Memory B cell (primary cell): ENCODE measurements around the gene IGFL4.
"Not testable (repeated sequence)": the region's sequence is repeated elsewhere in the genome, so short reads cannot be mapped to it uniquely, and the experiment has no call there.

ENCODE experiments used
- ATAC-seq: fragments of 150-1000 bp; cut with Tn5 transposase; 2 replicates; pipeline ENCODE4 v1.10.0; 2021; ENCODE audit warnings: low read depth, mild to moderate bottlenecking, moderate library complexity
- DNase-seq, 2 donors: peaks; one replicate each; pipeline ENCODE4 v3.0.0; 2022; ENCODE audit warnings: low spot score in 2 of 2
- H3K27ac Mint-ChIP-seq: one replicate; pipeline ENCODE4 v1.8.0; 2022; ENCODE audit warnings: mild to moderate bottlenecking, moderate library complexity, mixed read lengths
- H3K27me3 Mint-ChIP-seq: one replicate; pipeline ENCODE4 v1.8.0; 2022; ENCODE audit warnings: mixed read lengths
- H3K36me3 Mint-ChIP-seq: one replicate; pipeline ENCODE4 v1.8.0; 2022; ENCODE audit warnings: mild to moderate bottlenecking, mixed read lengths
- H3K4me1 Mint-ChIP-seq: one replicate; pipeline ENCODE4 v1.8.0; 2022; ENCODE audit warnings: mixed read lengths
- H3K4me3 Mint-ChIP-seq: one replicate; pipeline ENCODE4 v1.8.0; 2022; ENCODE audit warnings: mild to moderate bottlenecking, moderate library complexity, mixed read lengths
- H3K9me3 Mint-ChIP-seq: one replicate; pipeline ENCODE4 v1.8.0; 2022; ENCODE audit warnings: mixed read lengths

IGFL4 gene

DNA sequence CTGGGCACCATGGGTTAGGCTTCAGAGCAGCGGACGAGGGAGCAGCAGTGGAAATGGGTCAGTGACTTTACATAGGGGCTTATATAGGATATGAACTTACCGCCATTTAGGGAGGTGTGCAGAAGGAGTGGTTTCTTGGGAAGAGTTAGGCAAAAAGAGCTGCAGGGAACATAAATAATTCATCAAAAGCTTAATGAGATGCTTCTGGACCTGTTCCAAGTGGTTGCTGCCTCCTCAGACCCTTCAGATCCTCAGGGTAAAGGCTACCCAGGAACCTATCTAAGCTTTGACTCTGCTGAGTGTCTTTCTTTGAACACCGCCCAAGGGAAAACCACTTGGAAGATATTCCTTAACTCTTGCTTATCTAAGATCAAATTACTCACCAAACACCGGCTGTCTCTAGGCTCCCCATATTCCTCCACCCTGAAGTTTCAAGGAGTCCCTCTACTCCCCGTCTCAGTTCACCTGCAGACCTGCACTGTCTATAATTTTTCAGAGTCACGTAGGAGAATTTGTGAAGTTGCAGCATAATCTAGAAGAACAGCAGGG, at the start of gene IGFL4:
Gene IGFL4 (minus strand): TSS at position 51 of the 549 bp plus-strand sequence. CDS start 40 bp downstream, at position 11.
- no peak within 1 kb of the TSS for H3K4me3 Mint-ChIP-seq
- peaks cover 25% of the 10 kb centered on the region for H3K27me3 Mint-ChIP-seq
- ATAC-seq (no peak), DNase-seq (no peak)
- no peaks in the 10 kb centered on the region for H3K4me1 Mint-ChIP-seq
- H3K27ac Mint-ChIP-seq, result no peak within 1 kb of the TSS
- H3K36me3 Mint-ChIP-seq, result peaks cover 3% of the 10 kb centered on the region
- peaks cover 8% of the 10 kb centered on the region for H3K9me3 Mint-ChIP-seq

DNA sequence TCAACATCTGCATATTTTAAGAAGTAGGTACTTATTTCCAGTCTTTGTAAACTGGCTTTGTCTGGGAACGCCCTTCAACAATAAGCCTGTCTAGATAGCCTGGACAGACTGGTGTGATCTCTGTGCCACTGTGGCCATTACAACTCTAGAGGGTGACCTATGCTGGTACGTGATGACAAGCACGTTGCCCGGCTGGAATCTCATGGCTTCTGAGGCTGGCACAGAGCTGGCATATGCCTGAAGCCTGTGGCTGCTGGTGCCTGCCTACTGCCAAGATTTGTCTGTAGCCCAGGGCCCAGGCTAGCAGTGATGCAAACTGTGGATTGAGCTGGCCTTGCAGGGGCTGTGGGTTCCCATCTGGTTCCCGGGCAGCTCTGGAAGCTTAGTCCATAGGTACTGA, 49.6 kb upstream of the IGFL4 start:
- no peak overlapping the region for H3K4me3 Mint-ChIP-seq
- ATAC-seq, result no peak
- peaks cover 30% of the 10 kb centered on the region for H3K9me3 Mint-ChIP-seq
- H3K27ac Mint-ChIP-seq, result no peak overlapping the region
- H3K4me1 Mint-ChIP-seq, result no peaks in the 10 kb centered on the region
- peaks cover 8% of the 10 kb centered on the region for H3K36me3 Mint-ChIP-seq
- DNase-seq, result no peak
- peaks cover 14% of the 10 kb centered on the region for H3K27me3 Mint-ChIP-seq

DNA sequence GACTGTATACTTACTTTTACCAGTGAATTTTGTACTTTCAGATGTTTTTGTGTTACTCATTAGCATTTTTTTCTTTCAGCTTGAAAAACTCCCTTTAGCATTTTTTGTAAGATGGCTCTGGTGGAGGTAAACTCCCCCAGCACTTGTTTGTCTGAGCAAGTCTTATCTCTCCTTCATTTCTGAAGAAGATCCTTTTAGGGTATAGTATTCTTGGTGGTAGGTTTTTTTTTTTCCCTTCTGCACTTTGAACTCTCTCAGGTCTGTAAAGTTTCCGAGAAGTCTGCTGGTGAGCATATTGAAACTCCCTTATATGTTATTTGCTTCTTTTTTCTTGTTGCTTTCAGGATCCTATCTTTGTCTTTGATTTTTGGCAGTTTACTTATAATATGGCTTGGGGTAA, 48.6 kb upstream of the IGFL4 start:
- Mint-ChIP-seq H3K27ac (no peak overlapping the region), H3K4me1 (no peaks in the 10 kb centered on the region), H3K27me3 (peaks cover 14% of the 10 kb centered on the region), H3K4me3 (no peak overlapping the region), H3K9me3 (peaks cover 31% of the 10 kb centered on the region), H3K36me3 (peaks cover 8% of the 10 kb centered on the region)
- ATAC-seq (no peak), DNase-seq (no peak)

DNA sequence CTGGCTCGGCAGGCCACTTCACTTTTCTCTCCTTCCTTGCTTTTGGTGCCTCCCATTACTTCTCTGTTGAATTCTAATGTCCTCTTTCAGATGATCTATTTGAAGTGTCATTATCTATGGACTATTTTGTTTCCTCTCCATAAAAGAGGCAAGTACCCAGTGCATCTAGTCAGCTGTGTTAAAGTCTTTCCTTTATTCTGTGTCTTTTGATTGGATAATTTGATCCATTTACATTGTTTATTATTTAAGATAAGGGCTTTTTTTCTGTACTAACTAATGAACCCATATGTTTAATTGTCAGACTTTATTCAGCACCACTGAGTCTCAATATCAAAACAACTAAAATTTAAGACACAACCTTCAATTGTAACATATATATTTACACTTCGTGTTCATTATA, 47.3 kb upstream of the IGFL4 start:
- Mint-ChIP-seq H3K27me3 (peaks cover 11% of the 10 kb centered on the region), H3K36me3 (peaks cover 8% of the 10 kb centered on the region)

DNA sequence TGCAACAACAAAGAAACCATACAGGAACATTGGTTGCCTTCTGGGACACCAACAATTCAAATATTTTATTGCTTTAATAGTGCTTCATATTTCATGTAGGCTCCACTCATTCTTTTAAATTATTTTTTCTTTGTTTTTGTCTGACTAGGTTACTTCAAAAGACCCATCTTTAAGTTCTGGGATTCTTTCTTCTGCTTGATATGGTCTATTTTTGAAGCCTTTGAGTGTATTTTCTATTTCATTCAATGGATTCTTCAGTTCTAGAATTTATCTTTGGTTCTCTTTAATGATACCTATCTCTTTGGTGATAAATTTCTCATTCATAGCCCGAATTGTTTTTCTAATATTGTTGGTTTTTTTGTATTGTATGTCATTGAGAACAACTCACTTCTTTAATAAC, 45.1 kb upstream of the IGFL4 start:
- DNase-seq (no peak), ATAC-seq (no peak)
- no peak overlapping the region for H3K27ac Mint-ChIP-seq
- H3K4me1 Mint-ChIP-seq, result no peaks in the 10 kb centered on the region
- peaks cover 6% of the 10 kb centered on the region for H3K36me3 Mint-ChIP-seq
- peaks cover 32% of the 10 kb centered on the region for H3K9me3 Mint-ChIP-seq
- H3K4me3 Mint-ChIP-seq, result no peak overlapping the region
- H3K27me3 Mint-ChIP-seq, result peaks cover 17% of the 10 kb centered on the region

More for the DNA sequence above, 47.3 kb upstream of the IGFL4 start:
- H3K4me1 Mint-ChIP-seq, result no peaks in the 10 kb centered on the region
- ATAC-seq (no peak), DNase-seq (no peak)
- peaks cover 33% of the 10 kb centered on the region for H3K9me3 Mint-ChIP-seq
- no peak overlapping the region for H3K4me3 Mint-ChIP-seq
- no peak overlapping the region for H3K27ac Mint-ChIP-seq

DNA sequence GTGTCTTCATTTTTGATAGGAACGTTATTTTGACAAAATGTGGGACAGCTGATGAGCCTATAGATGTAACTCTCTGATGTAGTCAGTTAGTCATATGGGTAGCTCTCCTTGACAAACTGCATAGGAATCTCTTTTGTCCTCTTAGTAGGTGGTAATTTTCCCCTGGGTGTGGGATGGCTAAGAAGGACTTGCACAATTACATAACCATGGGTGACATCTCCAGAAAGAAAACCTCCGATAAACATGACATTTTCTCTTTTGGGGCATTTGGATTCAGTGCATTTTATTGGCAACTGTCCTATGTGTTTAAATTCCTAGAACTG, 41.9 kb upstream of the IGFL4 start:
- H3K4me3 Mint-ChIP-seq, result no peak overlapping the region
- no peaks in the 10 kb centered on the region for H3K4me1 Mint-ChIP-seq
- no peak overlapping the region for H3K27ac Mint-ChIP-seq
- H3K27me3 Mint-ChIP-seq, result peaks cover 17% of the 10 kb centered on the region
- H3K36me3 Mint-ChIP-seq, result peaks cover 3% of the 10 kb centered on the region
- no peak for DNase-seq
- H3K9me3 Mint-ChIP-seq, result peaks cover 21% of the 10 kb centered on the region
- ATAC-seq, result no peak

DNA sequence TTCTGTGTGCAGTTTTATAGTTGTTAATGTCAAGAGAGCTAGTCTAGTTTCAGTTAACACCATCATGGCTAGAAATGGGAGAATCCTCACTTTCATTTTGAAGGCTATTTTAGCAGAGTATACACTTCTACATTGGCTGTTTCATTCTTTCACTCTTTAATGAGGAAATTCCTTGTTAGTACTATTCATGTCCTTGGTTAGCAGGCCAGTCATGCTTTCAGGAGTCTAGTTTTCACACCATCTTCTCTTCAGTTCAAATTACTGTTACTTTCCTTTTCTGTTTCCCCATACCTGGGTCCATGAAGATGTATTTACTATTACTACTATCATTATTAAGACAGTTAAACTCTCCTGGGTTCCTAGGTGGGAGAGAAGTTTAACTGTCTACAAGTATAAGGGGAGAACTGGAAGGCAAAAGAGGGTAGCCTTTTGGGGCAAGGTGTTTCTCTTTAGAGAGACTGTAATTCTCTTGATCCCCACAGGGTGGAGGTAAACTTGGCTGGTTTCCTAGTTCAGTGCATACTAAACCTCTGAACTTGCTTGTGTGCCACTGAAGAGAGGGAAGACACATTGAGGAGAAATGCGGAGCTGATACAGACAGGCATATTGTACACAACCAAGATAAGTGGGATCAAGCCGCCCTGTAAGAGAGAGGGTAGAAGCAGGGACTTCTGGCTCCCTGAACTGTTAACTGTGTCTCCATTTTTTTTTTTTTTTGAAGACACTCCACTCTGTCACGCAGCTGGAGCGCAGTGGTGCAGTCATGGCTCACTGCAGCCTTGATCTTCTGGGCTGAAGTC, 41.3 kb upstream of the IGFL4 start:
- H3K27ac Mint-ChIP-seq, result no peak overlapping the region
- no peak overlapping the region for H3K4me3 Mint-ChIP-seq
- peaks cover 3% of the 10 kb centered on the region for H3K36me3 Mint-ChIP-seq
- DNase-seq, result no peak
- peaks cover 21% of the 10 kb centered on the region for H3K9me3 Mint-ChIP-seq
- H3K4me1 Mint-ChIP-seq, result no peaks in the 10 kb centered on the region
- ATAC-seq, result no peak
- H3K27me3 Mint-ChIP-seq, result peaks cover 17% of the 10 kb centered on the region

DNA sequence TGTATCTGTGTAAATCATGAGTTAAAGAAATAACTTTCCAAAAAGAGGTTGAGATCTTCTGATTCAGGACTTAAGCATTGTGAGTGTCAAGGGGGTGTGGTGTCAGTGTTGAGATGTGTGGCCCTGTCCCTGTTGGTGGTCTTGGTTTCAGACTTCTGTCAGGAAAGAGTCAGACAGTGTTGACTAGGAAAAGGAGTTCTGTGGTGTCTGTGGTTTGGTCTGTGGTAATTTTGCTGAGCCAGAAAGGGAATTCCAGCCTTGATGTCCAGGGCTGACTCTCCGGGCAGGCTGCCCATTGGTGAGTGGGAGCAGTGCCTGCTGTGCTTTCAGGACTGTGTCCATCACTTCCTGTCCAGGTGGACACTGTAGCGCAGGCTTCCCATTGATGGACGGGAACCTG, 39.8 kb upstream of the IGFL4 start:
- no peak for DNase-seq
- Mint-ChIP-seq H3K9me3 (peaks cover 11% of the 10 kb centered on the region), H3K4me1 (no peaks in the 10 kb centered on the region), H3K27me3 (peaks cover 25% of the 10 kb centered on the region), H3K4me3 (no peak overlapping the region), H3K36me3 (no peaks in the 10 kb centered on the region), H3K27ac (no peak overlapping the region)
- ATAC-seq, result no peak

DNA sequence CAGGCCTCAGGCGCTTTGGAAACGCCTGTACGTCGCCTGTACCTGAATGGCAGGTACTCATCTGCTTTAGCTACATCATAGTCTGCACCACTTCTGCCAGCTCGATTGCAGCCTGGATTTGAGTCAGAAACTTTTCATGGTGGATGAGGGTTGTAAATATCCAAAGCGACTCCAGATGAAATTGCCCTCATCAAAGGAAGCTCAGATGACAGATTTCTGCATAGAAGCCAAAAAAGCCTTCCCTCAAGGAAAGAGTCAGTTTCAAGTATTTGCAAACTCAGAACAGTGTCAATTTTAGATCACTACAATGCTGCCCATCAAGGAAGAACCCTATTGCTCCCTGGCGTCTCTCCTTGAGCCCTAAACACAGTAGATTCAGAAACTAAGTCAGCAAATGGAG, 38.8 kb upstream of the IGFL4 start:
- peaks cover 5% of the 10 kb centered on the region for H3K9me3 Mint-ChIP-seq
- H3K27ac Mint-ChIP-seq, result no peak overlapping the region
- no peak overlapping the region for H3K4me3 Mint-ChIP-seq
- DNase-seq (no peak), ATAC-seq (no peak)
- no peaks in the 10 kb centered on the region for H3K4me1 Mint-ChIP-seq
- no peaks in the 10 kb centered on the region for H3K36me3 Mint-ChIP-seq
- H3K27me3 Mint-ChIP-seq, result peaks cover 28% of the 10 kb centered on the region

DNA sequence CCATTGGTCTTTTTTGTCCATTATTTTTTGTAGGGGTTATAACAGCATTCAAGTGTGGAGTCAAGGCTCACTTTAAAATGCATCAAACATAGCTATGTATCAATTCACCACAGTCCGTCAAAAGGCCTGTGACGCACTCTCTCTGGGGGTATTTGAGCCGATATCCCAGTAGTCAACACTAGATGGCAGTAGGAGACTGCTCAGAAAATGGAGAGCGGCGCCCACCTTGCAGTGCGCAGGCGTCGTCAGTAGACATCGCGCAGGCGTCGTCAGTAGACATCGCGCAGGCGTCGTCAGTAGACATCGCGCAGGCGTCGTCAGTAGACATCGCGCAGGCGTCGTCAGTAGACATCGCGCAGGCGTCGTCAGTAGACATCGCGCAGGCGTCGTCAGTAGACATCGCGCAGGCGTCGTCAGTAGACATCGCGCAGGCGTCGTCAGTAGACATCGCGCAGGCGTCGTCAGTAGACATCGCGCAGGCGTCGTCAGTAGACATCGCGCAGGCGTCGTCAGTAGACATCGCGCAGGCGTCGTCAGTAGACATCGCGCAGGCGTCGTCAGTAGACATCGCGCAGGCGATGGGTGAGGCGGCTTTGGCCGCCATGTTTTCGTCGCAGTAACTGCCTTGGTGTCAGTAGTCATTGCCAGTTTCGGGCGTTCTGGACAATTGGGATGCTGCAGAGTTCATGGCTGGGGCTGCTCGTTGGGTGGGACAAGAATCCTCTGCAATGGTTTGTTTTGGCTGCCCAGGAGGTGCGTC, 38.0 kb upstream of the IGFL4 start:
- ATAC-seq, H3K4me3 Mint-ChIP-seq, H3K9me3 Mint-ChIP-seq, H3K27ac Mint-ChIP-seq, DNase-seq, H3K36me3 Mint-ChIP-seq, H3K4me1 Mint-ChIP-seq: not testable (repeated sequence)
- peaks cover 28% of the 10 kb centered on the region for H3K27me3 Mint-ChIP-seq

DNA sequence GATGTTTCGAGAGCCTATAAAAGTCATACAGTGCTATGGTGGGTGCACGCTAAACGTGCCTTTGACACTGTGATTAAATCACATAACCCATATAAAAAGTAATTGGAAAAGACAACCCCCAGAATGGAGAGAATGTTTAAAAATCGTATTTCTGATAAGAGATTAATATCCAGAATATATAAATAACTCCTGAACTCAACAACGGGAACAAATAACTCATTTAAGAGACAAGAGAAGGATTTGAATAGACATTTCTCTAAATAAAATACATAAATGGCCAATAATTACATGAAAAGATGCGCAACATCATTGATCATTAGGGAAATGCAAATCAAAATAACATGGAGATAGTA, 37.0 kb upstream of the IGFL4 start:
- H3K36me3 Mint-ChIP-seq, result no peaks in the 10 kb centered on the region
- peaks cover 29% of the 10 kb centered on the region for H3K27me3 Mint-ChIP-seq
- DNase-seq, result no peak
- H3K4me1 Mint-ChIP-seq, result no peaks in the 10 kb centered on the region
- no peak overlapping the region for H3K4me3 Mint-ChIP-seq
- no peak overlapping the region for H3K27ac Mint-ChIP-seq
- H3K9me3 Mint-ChIP-seq, result peaks cover 1% of the 10 kb centered on the region
- ATAC-seq, result no peak

DNA sequence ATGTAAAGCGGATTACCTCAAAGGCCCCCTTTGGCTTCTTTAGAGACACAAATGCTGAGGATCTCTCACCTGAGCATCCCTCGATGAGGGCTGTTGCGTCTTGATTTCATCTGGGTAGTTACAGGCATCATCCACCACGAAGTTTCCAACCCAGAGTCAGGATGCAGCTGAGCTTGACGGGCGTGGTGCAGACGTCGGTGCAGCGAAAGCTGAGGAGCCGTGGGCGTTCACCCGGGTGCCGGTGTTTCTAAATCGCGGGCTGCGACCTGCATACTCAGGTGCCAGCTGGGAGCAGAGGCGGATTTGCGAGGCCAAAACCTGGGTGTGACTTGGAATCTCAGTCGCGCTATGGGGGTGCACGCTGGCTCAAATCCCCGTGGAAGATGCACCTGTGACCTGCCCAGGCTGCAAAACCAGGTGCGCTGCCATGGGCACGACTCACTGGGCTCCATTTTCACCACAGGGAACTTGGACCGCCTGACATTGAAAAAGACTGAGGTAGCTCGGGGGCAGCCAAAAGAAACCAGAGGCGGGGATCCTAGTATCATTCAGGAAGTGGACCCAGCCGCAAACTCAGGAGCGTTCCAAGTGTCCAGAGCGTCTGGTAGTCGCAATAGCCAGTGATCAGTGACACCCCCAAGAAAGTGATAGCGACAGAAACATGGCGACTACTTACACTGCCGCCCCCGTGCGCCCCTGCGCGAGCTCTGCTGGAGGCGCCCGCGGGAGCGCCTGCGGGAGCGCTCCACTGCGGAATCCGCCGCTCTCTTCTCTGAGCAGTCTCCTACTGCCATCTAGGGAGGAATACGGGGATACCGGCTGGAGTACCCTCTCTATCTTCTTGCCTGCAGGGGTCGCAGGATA, 36.4 kb upstream of the IGFL4 start:
- H3K27me3 Mint-ChIP-seq, result peaks cover 33% of the 10 kb centered on the region
- ATAC-seq, result no peak
- DNase-seq, result no peak
- no peak overlapping the region for H3K27ac Mint-ChIP-seq
- H3K36me3 Mint-ChIP-seq, result no peaks in the 10 kb centered on the region
- H3K4me3 Mint-ChIP-seq, result no peak overlapping the region
- H3K9me3 Mint-ChIP-seq, result peaks cover 1% of the 10 kb centered on the region
- no peaks in the 10 kb centered on the region for H3K4me1 Mint-ChIP-seq

DNA sequence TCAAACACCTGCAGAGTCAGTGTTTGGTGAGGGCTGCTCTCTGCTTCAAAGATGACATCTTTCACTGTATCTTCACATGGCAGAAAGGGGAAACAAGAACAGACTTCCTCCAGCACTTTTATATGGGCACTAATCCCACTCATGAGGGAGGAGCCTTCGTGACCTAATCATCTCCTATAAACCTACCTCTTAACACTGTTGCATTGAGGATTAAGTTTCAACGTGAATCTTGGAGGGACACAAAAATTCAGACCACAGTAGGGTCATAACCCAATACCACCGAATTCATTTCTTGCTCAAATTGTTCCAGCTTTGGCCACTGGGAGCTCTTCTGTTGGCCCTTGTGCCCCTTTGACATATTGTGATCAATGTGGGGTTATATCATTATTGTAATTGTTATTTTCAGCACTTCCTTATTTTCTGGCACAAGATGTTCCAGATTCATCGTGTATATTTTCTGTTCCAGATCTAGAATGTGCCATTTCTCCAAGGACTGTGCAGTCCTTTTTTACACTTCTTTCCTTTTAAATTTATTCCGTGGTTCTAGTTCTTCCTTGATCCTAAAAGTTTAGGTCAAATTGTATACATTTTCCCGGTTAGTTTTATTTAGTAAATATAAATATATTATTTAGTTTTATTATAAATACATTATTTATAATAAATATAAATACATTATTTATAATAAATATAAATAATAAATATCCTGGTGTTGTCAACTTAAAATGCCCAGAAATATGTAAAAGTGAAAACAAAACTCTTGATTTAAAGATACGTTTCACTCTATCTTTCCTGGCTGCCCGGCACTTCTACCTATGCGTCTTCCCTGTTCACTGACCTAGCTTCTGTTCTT, 35.5 kb upstream of the IGFL4 start:
- no peak for ATAC-seq
- peaks cover 33% of the 10 kb centered on the region for H3K27me3 Mint-ChIP-seq
- H3K4me3 Mint-ChIP-seq, result no peak overlapping the region

More for the DNA sequence above, 35.5 kb upstream of the IGFL4 start:
- DNase-seq, result no peak
- Mint-ChIP-seq H3K36me3 (no peaks in the 10 kb centered on the region), H3K9me3 (peaks cover 1% of the 10 kb centered on the region), H3K4me1 (no peaks in the 10 kb centered on the region), H3K27ac (no peak overlapping the region)
